Stimulated activated CD8-positive, alpha-beta memory T cell treated with anti-CD3 and anti-CD28 coated beads, Interleukin-12 subunit alpha, Interleukin-12 subunit beta, amount 100 ng/mL, for 4 hours (primary cell): ENCODE measurements around the gene ZNF597.
"Not testable (repeated sequence)": the region's sequence is repeated elsewhere in the genome, so short reads cannot be mapped to it uniquely, and the experiment has no call there.

Experiments used
- DNase-seq: peaks from one replicate; pipeline ENCODE4 v3.0.0-alpha.2; 2020; ENCODE audit warnings: low read depth

The ZNF597 gene

DNA sequence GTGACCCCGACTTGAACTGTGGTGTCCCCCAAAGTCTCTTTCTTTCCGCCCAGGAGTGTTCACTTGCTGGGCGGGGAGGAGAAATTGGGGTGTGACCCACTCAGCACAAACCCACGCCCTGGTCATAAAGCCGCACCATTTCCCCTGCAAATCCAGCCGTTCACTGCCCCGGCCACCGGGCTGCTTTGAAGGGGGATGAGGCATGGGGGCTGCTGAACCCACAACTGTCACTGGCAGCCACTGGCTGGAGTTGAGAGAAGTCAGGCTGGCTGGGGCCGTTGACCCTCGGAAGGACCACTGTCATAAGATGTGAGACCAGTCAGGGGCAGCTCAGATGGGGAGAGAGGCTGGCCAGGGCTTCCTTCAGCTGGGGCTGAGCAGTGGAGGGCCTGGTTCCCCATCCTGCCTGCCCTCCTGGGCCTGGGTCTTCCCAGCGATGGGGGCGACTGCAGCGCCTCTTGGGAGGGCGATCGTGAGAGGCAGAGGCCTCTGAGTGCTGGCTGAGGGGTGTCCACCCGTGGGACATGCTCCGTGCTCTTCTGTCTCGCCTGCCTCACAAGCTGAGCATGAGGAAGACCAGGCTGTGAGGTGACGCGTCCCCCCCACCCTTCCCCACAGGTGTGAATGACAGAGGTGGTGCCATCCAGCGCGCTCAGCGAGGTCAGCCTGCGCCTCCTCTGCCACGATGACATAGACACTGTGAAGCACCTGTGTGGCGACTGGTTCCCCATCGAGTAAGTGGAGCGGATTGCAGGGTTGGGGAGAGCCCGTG lies 32.5 kb upstream of the ZNF597 start:
- DNase-seq, result no peak

DNA sequence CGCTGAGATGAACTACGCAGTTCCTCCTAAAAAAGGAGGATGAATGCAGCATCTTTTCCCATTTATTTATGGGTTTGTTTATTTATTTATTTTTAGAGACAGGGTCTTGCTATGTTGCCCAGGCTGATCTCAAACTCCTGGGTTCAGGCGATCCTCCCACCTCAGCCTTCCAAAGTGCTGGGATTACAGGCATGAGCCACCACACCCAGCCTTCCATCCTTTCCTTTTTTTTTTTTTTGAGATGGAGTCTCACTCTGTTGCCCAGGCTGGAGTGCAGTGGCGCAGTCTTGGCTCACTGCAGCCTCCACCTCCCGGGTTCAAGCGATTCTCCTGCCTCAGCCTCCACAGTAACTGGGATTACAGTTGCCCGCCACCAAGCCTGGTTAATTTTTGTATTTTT lies 31.6 kb upstream of the ZNF597 start:
- DNase-seq, result not testable (repeated sequence)

GRCh38 chr16:3474136-3474779 lies 31.0 kb upstream of the ZNF597 start:
- DNase-seq, result no peak

DNA sequence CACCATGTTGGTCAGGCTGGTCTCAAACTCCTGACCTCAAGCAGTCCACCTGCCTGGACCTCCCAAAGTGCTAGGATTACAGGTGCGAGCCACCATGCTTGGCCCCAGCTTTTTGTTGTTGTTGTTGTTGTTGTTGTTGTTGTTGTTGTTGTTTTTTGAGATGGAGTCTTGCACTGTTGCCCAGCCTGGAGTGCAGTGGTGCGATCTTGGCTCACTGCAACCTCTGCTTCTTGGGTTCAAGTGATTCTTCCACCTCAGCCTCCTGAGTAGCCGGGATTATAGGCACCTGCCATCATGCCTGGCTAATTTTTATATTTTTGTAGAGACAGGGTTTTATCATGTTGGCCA lies 30.3 kb upstream of the ZNF597 start:
- DNase-seq, result not testable (repeated sequence)

DNA sequence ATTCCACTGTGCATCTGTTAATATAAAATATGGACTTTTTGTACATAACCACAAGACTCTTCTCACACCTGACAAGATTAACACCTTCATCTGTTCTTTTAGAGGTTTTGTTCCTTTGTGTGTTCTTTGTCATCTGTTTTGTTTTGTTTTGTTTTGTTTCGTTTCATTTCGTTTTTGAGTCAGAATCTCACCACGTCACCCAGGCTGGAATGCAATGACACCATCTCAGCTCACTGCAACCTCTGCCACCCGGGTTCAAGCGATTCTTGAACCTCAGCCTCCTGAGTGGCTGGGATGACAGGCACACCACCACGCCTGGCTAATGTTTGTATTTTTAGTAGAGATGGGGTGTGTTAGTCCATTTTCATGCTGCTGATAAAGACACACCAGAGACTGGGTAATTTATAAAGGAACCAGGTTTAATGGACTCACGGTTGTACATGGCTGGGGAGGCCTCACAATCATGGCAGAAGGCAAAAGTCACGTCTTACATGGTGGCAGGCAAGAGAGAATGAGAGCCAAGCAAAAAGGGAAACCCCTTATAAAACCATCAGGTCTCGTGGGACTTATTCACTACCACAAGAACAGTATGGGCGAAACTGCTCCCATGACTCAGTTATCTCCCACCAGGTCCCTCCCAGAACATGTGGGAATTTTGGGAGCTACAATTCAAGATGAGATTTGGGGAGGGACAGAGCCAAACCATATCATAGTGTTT lies 29.7 kb upstream of the ZNF597 start:
- no peak for DNase-seq

GRCh38 chr16:3471518-3472176 lies 28.3 kb upstream of the ZNF597 start:
- DNase-seq, result no peak

DNA sequence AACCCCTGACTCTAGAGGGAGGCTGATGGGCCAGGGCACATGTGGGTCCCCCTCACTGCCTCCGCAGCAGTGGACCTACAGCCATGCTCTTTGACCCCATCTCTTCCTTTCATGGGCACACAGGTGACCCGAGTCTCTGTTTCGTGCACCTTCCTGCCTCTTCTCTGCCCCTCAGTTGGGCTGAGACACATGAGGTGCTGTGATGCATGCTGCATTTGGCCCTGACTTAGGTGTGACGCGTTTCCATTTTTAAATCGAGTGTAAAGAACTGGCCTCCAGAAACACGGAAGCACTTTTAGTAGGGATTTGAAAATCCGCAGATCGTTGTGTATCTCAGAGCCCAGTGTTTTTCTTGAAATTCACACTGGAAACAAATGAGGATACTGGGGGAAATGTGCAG lies 27.4 kb upstream of the ZNF597 start:
- DNase-seq, result no peak

DNA sequence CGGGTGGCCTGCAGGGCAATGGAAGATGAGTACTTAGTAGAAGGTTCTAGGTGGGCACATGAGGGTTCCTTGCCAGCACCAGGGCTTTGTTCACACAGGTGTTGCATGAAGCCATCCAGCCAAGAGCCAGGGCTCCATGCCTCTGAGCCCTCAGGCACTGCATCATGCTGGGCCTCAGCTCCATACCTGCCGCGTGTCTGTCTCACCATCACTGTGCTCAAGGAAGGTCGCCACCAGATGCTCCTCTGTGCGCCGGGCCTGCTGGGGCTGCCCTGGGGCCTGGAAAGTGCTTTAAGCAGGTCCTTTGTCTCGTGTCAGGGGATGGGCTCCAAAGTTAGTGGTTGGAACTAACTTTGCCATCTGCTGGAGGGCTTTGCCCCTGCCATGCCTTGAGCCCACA lies 26.4 kb upstream of the ZNF597 start:
- DNase-seq, result no peak

DNA sequence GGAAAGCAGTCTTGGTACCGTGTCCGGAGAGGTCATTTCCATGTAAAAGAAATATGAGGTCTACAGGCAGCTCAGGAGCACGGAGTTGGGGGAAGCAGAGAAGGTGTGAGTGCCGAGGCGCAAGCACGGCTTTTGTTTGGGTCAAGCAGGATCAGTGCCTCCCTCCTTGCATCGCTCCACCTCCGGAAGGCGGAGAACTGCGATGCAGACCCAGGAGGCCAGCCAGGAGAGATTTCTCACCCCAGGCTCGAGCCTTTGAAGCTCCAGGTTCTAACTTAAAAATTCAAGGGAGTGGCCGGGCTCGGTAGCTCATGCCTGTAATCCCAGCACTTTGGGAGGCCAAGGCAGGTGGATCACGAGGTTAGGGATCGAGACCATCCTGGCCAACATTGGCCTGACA lies 25.2 kb upstream of the ZNF597 start:
- no peak for DNase-seq

DNA sequence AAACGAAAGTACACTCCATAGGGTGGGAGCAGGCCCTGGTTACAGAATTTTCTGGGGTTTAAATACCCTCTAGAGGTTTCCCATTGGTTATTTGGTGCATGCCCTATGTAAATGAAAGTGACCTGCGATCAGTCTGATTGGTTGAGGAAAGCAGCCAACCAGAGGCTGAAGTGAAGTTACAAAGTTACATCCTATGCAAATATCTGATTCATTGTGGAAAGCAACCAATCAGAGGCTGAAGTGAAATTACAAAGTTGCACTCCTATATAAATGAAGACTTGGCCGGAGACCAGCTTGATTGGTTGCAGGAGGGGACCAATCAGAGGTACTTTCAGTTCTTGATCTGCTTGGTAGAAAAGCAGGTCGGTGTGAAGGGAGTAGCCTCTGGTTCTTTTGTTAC lies 24.6 kb upstream of the ZNF597 start:
- DNase-seq, result no peak

- DNase-seq, result no peak
Measured at GRCh38 chr16:3467182-3467581, 23.9 kb upstream of the ZNF597 start.

- no peak for DNase-seq
Measured at GRCh38 chr16:3465911-3466584, 22.7 kb upstream of the ZNF597 start.

- no peak for DNase-seq
Measured at GRCh38 chr16:3465301-3465700, 22.0 kb upstream of the ZNF597 start.

GRCh38 chr16:3461151-3461550 lies 17.8 kb upstream of the ZNF597 start:
- peak; percentile 22 for DNase-seq

GRCh38 chr16:3460585-3460984 lies 17.3 kb upstream of the ZNF597 start:
- no peak for DNase-seq

GRCh38 chr16:3460121-3460520 lies 16.8 kb upstream of the ZNF597 start:
- no peak for DNase-seq

DNA sequence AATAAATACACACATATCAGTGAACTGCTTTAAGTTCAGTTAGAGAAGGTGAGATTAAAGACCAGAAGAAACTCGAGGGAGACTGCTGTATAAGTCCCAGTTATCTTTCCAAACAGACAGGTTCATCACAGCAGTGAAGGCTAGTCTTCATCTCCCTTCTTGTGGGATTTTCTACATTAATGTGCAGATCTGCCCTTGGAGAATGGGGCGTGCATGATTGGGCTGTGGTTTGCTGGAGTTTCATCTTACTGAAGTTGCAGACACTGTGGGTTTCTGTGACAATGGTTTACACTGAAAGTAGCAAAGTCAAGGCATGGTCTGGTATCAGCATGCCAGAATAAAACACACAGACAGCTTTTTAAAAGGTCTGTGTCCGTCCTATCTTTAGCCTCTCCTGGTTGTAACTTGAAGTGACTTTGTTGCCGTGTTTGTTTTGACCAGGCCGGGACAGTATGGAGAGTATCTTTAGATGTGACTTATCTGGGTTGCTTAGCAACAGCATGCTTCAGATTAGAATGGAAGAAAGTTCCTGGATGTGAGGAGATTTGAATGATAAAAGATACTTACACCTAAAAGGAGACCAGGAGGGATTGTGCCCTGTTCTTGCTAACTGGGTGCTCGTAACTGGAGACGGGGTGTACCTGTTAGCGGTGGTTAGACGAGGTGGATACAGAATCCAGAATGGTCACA lies 16.2 kb upstream of the ZNF597 start:
- DNase-seq, result no peak

DNA sequence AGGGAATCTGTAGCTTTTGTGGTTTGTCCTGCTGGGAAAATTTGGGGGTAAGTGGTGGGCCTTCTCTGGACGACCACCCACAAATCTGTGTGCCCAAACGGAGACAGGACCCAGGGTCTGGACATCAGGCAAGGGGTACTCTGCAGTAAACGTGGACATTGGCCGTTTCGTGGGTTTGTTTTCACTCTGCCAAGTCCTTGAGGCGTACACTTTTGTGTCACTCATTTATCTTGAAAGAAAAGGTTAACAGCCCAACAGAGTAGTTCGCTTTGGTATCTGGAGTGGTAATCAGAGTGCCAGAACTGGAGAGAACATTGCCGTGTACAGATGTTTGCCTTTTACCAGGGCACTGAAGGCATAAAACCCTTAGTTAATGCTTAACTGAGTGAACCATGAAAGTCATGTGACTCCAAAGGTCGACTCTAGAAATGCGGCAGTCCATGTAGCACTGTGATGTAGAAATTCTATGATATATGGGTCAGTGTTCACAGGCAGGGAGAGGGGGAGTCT lies 15.6 kb upstream of the ZNF597 start:
- no peak for DNase-seq

GRCh38 chr16:3458278-3458851 lies 15.1 kb upstream of the ZNF597 start:
- no peak for DNase-seq

- DNase-seq, result peak; percentile 85
Measured at GRCh38 chr16:3457434-3458252, 14.3 kb upstream of the ZNF597 start.
